GM23338 (cell line): ENCODE measurements around the gene LRRC26. TPM values are rescaled to one million over a fixed set of nuclear protein-coding genes. Genes with fewer than 3 reads are reported as not detected.
A peak's percentile ranks its signal among the peaks of the same experiment; 100 is the strongest.

Experiments used
- ATAC-seq: fragments of 200-7000 bp; cut with Tn5 transposase; 3 replicates; pipeline ENCODE4 v1.9.1; 2020
- DNase-seq: peaks from one replicate; pipeline ENCODE4 v3.0.0-alpha.2; 2015; ENCODE audit warnings: low spot score
- H2AFZ ChIP-seq: fragments of 200-600 bp; sonication (generic); 2 replicates; pipeline ENCODE4 v1.8.0; 2016; ENCODE audit warnings: antibody characterized with exemption, mild to moderate bottlenecking, moderate library complexity
- H3F3A ChIP-seq: fragments of 200-600 bp; sonication (generic); replicated peaks from 2 replicates; pipeline ENCODE4 v1.8.0; 2017; ENCODE audit warnings: antibody characterized with exemption, mixed run types, low read depth
- H3K27ac ChIP-seq: fragments of 200-600 bp; sonication (generic); 2 replicates; pipeline ENCODE4 v1.6.1; 2016; ENCODE audit warnings: low read depth
- H3K27me3 ChIP-seq: fragments of 200-600 bp; sonication (generic); 2 replicates; pipeline ENCODE4 v1.8.0; 2016; ENCODE audit warnings: mild to moderate bottlenecking, mixed run types, moderate library complexity; ENCODE audit not compliant: insufficient read depth
- H3K36me3 ChIP-seq: fragments of 200-600 bp; sonication (generic); 2 replicates; pipeline ENCODE4 v1.8.0; 2016; ENCODE audit warnings: mild to moderate bottlenecking; ENCODE audit not compliant: insufficient read depth
- H3K4me1 ChIP-seq: fragments of 200-600 bp; sonication (generic); 2 replicates; pipeline ENCODE4 v1.8.0; 2016; ENCODE audit warnings: mild to moderate bottlenecking, moderate library complexity; ENCODE audit not compliant: insufficient read depth
- H3K4me2 ChIP-seq: fragments of 200-600 bp; sonication (generic); 2 replicates; pipeline ENCODE4 v1.7.1; 2017; ENCODE audit warnings: mixed run types
- H3K4me3 ChIP-seq: fragments of 200-600 bp; sonication (generic); 2 replicates; pipeline ENCODE4 v1.6.1; 2016; ENCODE audit warnings: mixed run types
- H3K79me2 ChIP-seq: fragments of 200-600 bp; sonication (generic); replicated peaks from 2 replicates; pipeline ENCODE4 v1.8.0; 2017; ENCODE audit warnings: mild to moderate bottlenecking; ENCODE audit not compliant: insufficient read depth
- H3K9me2 ChIP-seq: fragments of 200-600 bp; sonication (generic); 2 replicates; pipeline ENCODE4 v1.8.0; 2017; ENCODE audit not compliant: insufficient read depth
- H4K20me1 ChIP-seq: fragments of 200-600 bp; sonication (generic); replicated peaks from 2 replicates; pipeline ENCODE4 v1.8.0; 2017; ENCODE audit warnings: mild to moderate bottlenecking; ENCODE audit not compliant: insufficient read depth
- H3K27ac Mint-ChIP-seq: 2 replicates; pipeline ENCODE4 v1.8.0; 2020; ENCODE audit warnings: inconsistent platforms, mild to moderate bottlenecking, moderate library complexity, mixed read lengths
- H3K27me3 Mint-ChIP-seq: 3 replicates; pipeline ENCODE4 v1.8.0; 2022; ENCODE audit warnings: low read depth, mild to moderate bottlenecking, moderate library complexity, mixed read lengths, inconsistent platforms; ENCODE audit not compliant: insufficient read depth, poor library complexity
- H3K36me3 Mint-ChIP-seq: 3 replicates; pipeline ENCODE4 v1.8.0; 2021; ENCODE audit warnings: low read depth, mild to moderate bottlenecking, inconsistent platforms, moderate library complexity, mixed read lengths
- H3K4me1 Mint-ChIP-seq: 3 replicates; pipeline ENCODE4 v1.8.0; 2020; ENCODE audit warnings: mild to moderate bottlenecking, inconsistent platforms, mixed read lengths
- H3K4me3 Mint-ChIP-seq: 3 replicates; pipeline ENCODE4 v1.8.0; 2021; ENCODE audit warnings: moderate library complexity, mild to moderate bottlenecking, inconsistent platforms, mixed read lengths
- H3K9me3 Mint-ChIP-seq: 3 replicates; pipeline ENCODE4 v1.8.0; 2020; ENCODE audit warnings: moderate library complexity, mild to moderate bottlenecking, inconsistent platforms, mixed read lengths
- CREB1 ChIP-seq: fragments of 250-450 bp; sonication (Bioruptor Pico); IDR thresholded peaks from 2 replicates; pipeline ENCODE4 v1.5.0; 2020; ENCODE audit warnings: low read depth, mild to moderate bottlenecking, moderate library complexity
- CTCF ChIP-seq, 2 experiments: fragments of 200-600 bp in 1 of 2; sonication (generic) in 1 of 2; conservative IDR thresholded peaks; 2 replicates each; pipeline versions ENCODE4 v1.5.1 to v1.6.1; 2016 to 2017; ENCODE audit warnings: antibody characterized with exemption in 2 of 2, low read depth in 2 of 2, mild to moderate bottlenecking in 2 of 2, moderate library complexity in 1 of 2
- ETS1 ChIP-seq: IDR thresholded peaks from 2 replicates; pipeline ENCODE4 v1.6.1; 2016; ENCODE audit warnings: antibody characterized with exemption
- EZH2 ChIP-seq: fragments of 200-600 bp; sonication (generic); IDR thresholded peaks from one replicate; pipeline ENCODE4 v1.8.0; 2017; ENCODE audit warnings: antibody characterized with exemption, mild to moderate bottlenecking, low read depth; ENCODE audit not compliant: unreplicated experiment
- EZH2phosphoT487 ChIP-seq: fragments of 200-600 bp; sonication (generic); IDR thresholded peaks from one replicate; pipeline ENCODE4 v1.8.1; 2018; ENCODE audit warnings: antibody characterized with exemption; ENCODE audit not compliant: unreplicated experiment
- JUNB ChIP-seq: IDR thresholded peaks from one replicate; pipeline ENCODE4 v1.6.1; 2016; ENCODE audit warnings: antibody characterized with exemption; ENCODE audit not compliant: unreplicated experiment
- NANOG ChIP-seq: IDR thresholded peaks from 2 replicates; pipeline ENCODE4 v1.6.1; 2016; ENCODE audit warnings: antibody characterized with exemption, borderline replicate concordance
- POLR2AphosphoS5 ChIP-seq: IDR thresholded peaks from 2 replicates; pipeline ENCODE4 v1.6.1; 2016; ENCODE audit warnings: antibody characterized with exemption, low read depth
- REST ChIP-seq: IDR thresholded peaks from one replicate; pipeline ENCODE4 v1.6.1; 2018; ENCODE audit warnings: antibody characterized with exemption; ENCODE audit not compliant: unreplicated experiment
- STAT1 ChIP-seq: IDR thresholded peaks from one replicate; pipeline ENCODE4 v1.6.1; 2016; ENCODE audit warnings: antibody characterized with exemption; ENCODE audit not compliant: unreplicated experiment
- ZNF114 ChIP-seq: fragments of 250-450 bp; sonication (Bioruptor Pico); IDR thresholded peaks from 2 replicates; pipeline ENCODE4 v1.5.0; 2020; ENCODE audit warnings: mild to moderate bottlenecking, moderate library complexity
- ZNF331 ChIP-seq: fragments of 250-450 bp; sonication (Bioruptor Pico); IDR thresholded peaks from 2 replicates; pipeline ENCODE4 v1.5.0; 2020; ENCODE audit warnings: low read depth, mild to moderate bottlenecking, moderate library complexity
- ZNF462 ChIP-seq: fragments of 250-450 bp; sonication (Bioruptor Pico); IDR thresholded peaks from 2 replicates; pipeline ENCODE4 v1.5.0; 2020; ENCODE audit warnings: mild to moderate bottlenecking, moderate library complexity
- polyA plus RNA-seq: library from polyadenylated mRNA; unstranded; fragments of >200 nt; fragmentation: Nextera tagmentation; extraction: Ambion mirVana; gene quantifications from 2 replicates; pipeline ENCODE4 v1.2.1, GENCODE V29; 2016
- total RNA-seq: library from RNA; depleted of rRNA; stranded (reverse); fragments of >200 nt; shearing (Covaris generic); gene quantifications from 2 replicates; pipeline ENCODE4 v1.2.3, GENCODE V29; 2014

Gene LRRC26
- total and polyA plus RNA-seq, 2 experiments from 2014 or later, result 0.21 to 4.3 TPM

DNA sequence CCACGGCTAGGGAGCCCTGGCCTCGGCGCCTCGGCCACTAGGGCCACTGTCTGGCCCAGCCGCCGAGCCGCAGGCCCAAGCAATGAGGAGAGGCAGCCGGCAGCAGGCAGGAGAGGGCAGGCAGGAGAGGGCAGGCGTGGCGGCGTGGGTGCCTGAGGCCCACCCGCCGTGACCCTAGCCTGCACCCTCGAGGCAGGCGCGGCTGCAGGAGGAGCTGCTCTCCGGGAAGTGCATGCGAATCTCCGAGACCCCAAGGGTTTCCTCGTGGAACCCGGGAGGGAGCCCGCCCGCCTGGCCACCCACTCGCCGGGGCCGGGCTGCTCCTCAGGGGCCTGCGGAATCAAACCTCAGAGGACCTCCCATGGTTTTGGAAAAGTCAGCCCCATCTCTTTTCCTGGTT is 21.6 kb downstream of the LRRC26 start:
- no peak for DNase-seq
- Mint-ChIP-seq H3K36me3 (no peaks in the 10 kb centered on the region), H3K4me1 (peaks cover 2% of the 10 kb centered on the region; the same call in 1 of the 3 replicates), H3K27ac (no peak overlapping the region), H3K9me3 (peaks cover 13% of the 10 kb centered on the region; the same call in 2 of the 3 replicates), H3K4me3 (no peak overlapping the region; the same call in 2 of the 3 replicates), H3K27me3 (peaks cover 11% of the 10 kb centered on the region)
- Histone ChIP-seq H3K4me2 (no peak overlapping the region), H3K9me2 (no peaks in the 10 kb centered on the region), H3K27ac (no peak overlapping the region), H3K4me3 (no peak overlapping the region), H3K4me1 (no peaks in the 10 kb centered on the region), H3K36me3 (no peaks in the 10 kb centered on the region), H3K79me2 (no peaks in the 10 kb centered on the region), H3F3A (peaks cover 15% of the 10 kb centered on the region), H3K27me3 (no peaks in the 10 kb centered on the region), H2AFZ (no peak overlapping the region), H4K20me1 (no peaks in the 10 kb centered on the region; the same call in 1 of the 2 replicates)
- TF ChIP-seq ETS1, result no peak
- no peak for TF ChIP-seq STAT1
- no peak for TF ChIP-seq REST
- TF ChIP-seq EZH2phosphoT487, result no peak
- no peak for TF ChIP-seq NANOG
- TF ChIP-seq EZH2, result no peak
- no peak for TF ChIP-seq CTCF (conservative IDR thresholded peaks at IDR 0.05; ENCODE audit: low read depth in 2 of 2)
- no peak for TF ChIP-seq POLR2AphosphoS5
- TF ChIP-seq CREB1 (CRISPR knock-in tag), result no peak
- TF ChIP-seq JUNB, result no peak
- no peak for TF ChIP-seq ZNF114
- TF ChIP-seq ZNF331 (CRISPR knock-in tag), result no peak
- no peak for TF ChIP-seq ZNF462
- peak; percentile 11 for ATAC-seq
